ENCODE data around the gene ZFX. TPM values are rescaled to one million over a fixed set of nuclear protein-coding genes. Genes with fewer than 3 reads are reported as not detected.
A peak's percentile ranks its signal among the peaks of the same experiment; 100 is the strongest.
"Not testable (repeated sequence)": the region's sequence is repeated elsewhere in the genome, so short reads cannot be mapped to it uniquely, and the experiment has no call there.

The ZFX gene
- total RNA-seq, 1 donor from 2014 or later, result 35.7 TPM

- no peak overlapping the region for H3K4me3 Mint-ChIP-seq (ENCODE audit: unreplicated experiment)
- H3K36me3 Mint-ChIP-seq (ENCODE audit: low read depth, unreplicated experiment), result no peaks in the 10 kb centered on the region
- Histone ChIP-seq H3K9ac (ENCODE audit: low read length) (no peak overlapping the region), H2AFZ (ENCODE audit: low read depth, low read length) (no peak overlapping the region), H3K4me2 (ENCODE audit: low read length) (no peak overlapping the region), H3K27me3 (ENCODE audit: insufficient read depth, low read length) (no peaks in the 10 kb centered on the region), H3K27ac (ENCODE audit: low read depth, low read length) (no peak overlapping the region), H4K20me1 (ENCODE audit: insufficient read depth, low read length) (no peaks in the 10 kb centered on the region), H3K4me1 (ENCODE audit: insufficient read depth, low read length) (no peaks in the 10 kb centered on the region), H3K36me3 (ENCODE audit: insufficient read depth, low read length) (no peaks in the 10 kb centered on the region), H3K79me2 (ENCODE audit: insufficient read depth, low read length) (no peaks in the 10 kb centered on the region), H3K4me3 (ENCODE audit: insufficient read depth, low read depth, low read length) (no peak overlapping the region), H3K9me3 (ENCODE audit: insufficient read depth, low read depth, low read length) (no peaks in the 10 kb centered on the region)
- DNase-seq (ENCODE audit: low read depth) (no peak), FAIRE-seq (peak; percentile 49)
- H3K4me1 Mint-ChIP-seq (ENCODE audit: low read depth, unreplicated experiment), result no peaks in the 10 kb centered on the region
- TF ChIP-seq CTCF (IDR thresholded peaks at IDR 0.05; ENCODE audit: insufficient read depth, low read depth, low read length) (no peak), EZH2 (IDR thresholded peaks at IDR 0.05; ENCODE audit: insufficient read depth, low read length) (no peak)
- no peaks in the 10 kb centered on the region for H3K27me3 Mint-ChIP-seq (ENCODE audit: low read depth, unreplicated experiment)
- H3K27ac Mint-ChIP-seq (ENCODE audit: unreplicated experiment), result no peak overlapping the region
- H3K9me3 Mint-ChIP-seq (ENCODE audit: unreplicated experiment), result no peaks in the 10 kb centered on the region
Measured at GRCh38 chrX:24125028-24125612, 24.4 kb upstream of the ZFX start.

GRCh38 chrX:24131476-24131875 lies 18.1 kb upstream of the ZFX start:
- Histone ChIP-seq H3K9ac (ENCODE audit: low read length) (no peak overlapping the region), H3K4me2 (ENCODE audit: low read length) (no peak overlapping the region), H3K79me2 (ENCODE audit: insufficient read depth, low read length) (no peaks in the 10 kb centered on the region), H2AFZ (ENCODE audit: low read depth, low read length) (no peak overlapping the region), H3K4me1 (ENCODE audit: insufficient read depth, low read length) (no peaks in the 10 kb centered on the region), H3K27me3 (ENCODE audit: insufficient read depth, low read length) (no peaks in the 10 kb centered on the region), H3K4me3 (ENCODE audit: insufficient read depth, low read depth, low read length) (no peak overlapping the region), H3K27ac (ENCODE audit: low read depth, low read length) (no peak overlapping the region), H3K36me3 (ENCODE audit: insufficient read depth, low read length) (no peaks in the 10 kb centered on the region), H3K9me3 (ENCODE audit: insufficient read depth, low read depth, low read length) (no peaks in the 10 kb centered on the region), H4K20me1 (ENCODE audit: insufficient read depth, low read length) (no peaks in the 10 kb centered on the region)
- Mint-ChIP-seq H3K36me3 (ENCODE audit: low read depth, unreplicated experiment) (no peaks in the 10 kb centered on the region), H3K4me1 (ENCODE audit: low read depth, unreplicated experiment) (no peaks in the 10 kb centered on the region), H3K9me3 (ENCODE audit: unreplicated experiment) (no peaks in the 10 kb centered on the region), H3K27me3 (ENCODE audit: low read depth, unreplicated experiment) (no peaks in the 10 kb centered on the region), H3K27ac (ENCODE audit: unreplicated experiment) (no peak overlapping the region), H3K4me3 (ENCODE audit: unreplicated experiment) (no peak overlapping the region)
- no peak for TF ChIP-seq CTCF (IDR thresholded peaks at IDR 0.05; ENCODE audit: insufficient read depth, low read depth, low read length)
- TF ChIP-seq EZH2 (IDR thresholded peaks at IDR 0.05; ENCODE audit: insufficient read depth, low read length), result no peak
- no peak for DNase-seq (ENCODE audit: low read depth)
- FAIRE-seq, result no peak

GRCh38 chrX:24133312-24133711 lies 16.2 kb upstream of the ZFX start:
- no peaks in the 10 kb centered on the region for H3K9me3 ChIP-seq (ENCODE audit: insufficient read depth, low read depth, low read length)
- Mint-ChIP-seq H3K9me3 (ENCODE audit: unreplicated experiment) (no peaks in the 10 kb centered on the region), H3K27me3 (ENCODE audit: low read depth, unreplicated experiment) (no peaks in the 10 kb centered on the region), H3K4me1 (ENCODE audit: low read depth, unreplicated experiment) (no peaks in the 10 kb centered on the region), H3K27ac (ENCODE audit: unreplicated experiment) (no peak overlapping the region), H3K36me3 (ENCODE audit: low read depth, unreplicated experiment) (no peaks in the 10 kb centered on the region), H3K4me3 (ENCODE audit: unreplicated experiment) (no peak overlapping the region)
- H3K27me3 ChIP-seq (ENCODE audit: insufficient read depth, low read length), result no peaks in the 10 kb centered on the region
- peak; percentile 83 for FAIRE-seq
- H3K27ac ChIP-seq (ENCODE audit: low read depth, low read length), result no peak overlapping the region
- H4K20me1 ChIP-seq (ENCODE audit: insufficient read depth, low read length), result no peaks in the 10 kb centered on the region
- no peak for DNase-seq (ENCODE audit: low read depth)
- TF ChIP-seq EZH2 (IDR thresholded peaks at IDR 0.05; ENCODE audit: insufficient read depth, low read length), result no peak
- TF ChIP-seq CTCF (IDR thresholded peaks at IDR 0.05; ENCODE audit: insufficient read depth, low read depth, low read length), result no peak
- no peak overlapping the region for H3K4me3 ChIP-seq (ENCODE audit: insufficient read depth, low read depth, low read length)
- H3K4me1 ChIP-seq (ENCODE audit: insufficient read depth, low read length), result no peaks in the 10 kb centered on the region
- no peaks in the 10 kb centered on the region for H3K36me3 ChIP-seq (ENCODE audit: insufficient read depth, low read length)
- H2AFZ ChIP-seq (ENCODE audit: low read depth, low read length), result no peak overlapping the region
- no peaks in the 10 kb centered on the region for H3K79me2 ChIP-seq (ENCODE audit: insufficient read depth, low read length)
- H3K9ac ChIP-seq (ENCODE audit: low read length), result no peak overlapping the region
- no peak overlapping the region for H3K4me2 ChIP-seq (ENCODE audit: low read length)

- not testable (repeated sequence) for FAIRE-seq; H3K27me3 Mint-ChIP-seq (ENCODE audit: low read depth, unreplicated experiment); H3K27ac Mint-ChIP-seq (ENCODE audit: unreplicated experiment)
Measured at GRCh38 chrX:24135768-24136167, 13.8 kb upstream of the ZFX start.

More at GRCh38 chrX:24135768-24136167, 13.8 kb upstream of the ZFX start:
- not testable (repeated sequence) for H3K4me3 Mint-ChIP-seq (ENCODE audit: unreplicated experiment); H3K4me2 ChIP-seq (ENCODE audit: low read length); H3K27ac ChIP-seq (ENCODE audit: low read depth, low read length); H3K9me3 ChIP-seq (ENCODE audit: insufficient read depth, low read depth, low read length); H3K4me1 ChIP-seq (ENCODE audit: insufficient read depth, low read length); H3K9me3 Mint-ChIP-seq (ENCODE audit: unreplicated experiment); H3K36me3 Mint-ChIP-seq (ENCODE audit: low read depth, unreplicated experiment); H3K9ac ChIP-seq (ENCODE audit: low read length); DNase-seq (ENCODE audit: low read depth); H3K79me2 ChIP-seq (ENCODE audit: insufficient read depth, low read length); H4K20me1 ChIP-seq (ENCODE audit: insufficient read depth, low read length); H3K4me3 ChIP-seq (ENCODE audit: insufficient read depth, low read depth, low read length); H3K27me3 ChIP-seq (ENCODE audit: insufficient read depth, low read length); H3K4me1 Mint-ChIP-seq (ENCODE audit: low read depth, unreplicated experiment); H3K36me3 ChIP-seq (ENCODE audit: insufficient read depth, low read length); H2AFZ ChIP-seq (ENCODE audit: low read depth, low read length)

Measured in astrocyte (in vitro differentiated cells and primary cell).